Prostate gland (tissue), 2 donors: ENCODE data around the gene C1QTNF1. TPM values are rescaled to one million over a fixed set of nuclear protein-coding genes. Genes with fewer than 3 reads are reported as not detected.

ENCODE experiments used
- DNase-seq: peaks from one replicate; pipeline ENCODE4 v3.0.0-alpha.2; 2019; ENCODE audit warnings: low spot score
- H3K27ac ChIP-seq, 2 donors: fragments of 200-600 bp; sonication (generic); 2 replicates each; pipeline ENCODE4 v1.5.1; 2017 to 2019
- H3K27me3 ChIP-seq: fragments of 200-600 bp; sonication (generic); replicated peaks from 2 replicates; pipeline ENCODE4 v1.5.1; 2019; ENCODE audit not compliant: insufficient read depth
- H3K36me3 ChIP-seq, 2 donors: fragments of 200-600 bp; sonication (generic); 1 replicate in 1 of 2; 2 replicates in 1 of 2; pipeline versions ENCODE4 v1.5.1 to v1.8.1; 2017 to 2019
- H3K4me1 ChIP-seq: fragments of 200-600 bp; sonication (generic); replicated peaks from 2 replicates; pipeline ENCODE4 v1.5.1; 2019
- H3K4me3 ChIP-seq, 2 donors: fragments of 200-600 bp; sonication (generic); 2 replicates each; pipeline ENCODE4 v1.5.1; 2017 to 2019
- H3K9me3 ChIP-seq: fragments of 200-600 bp; sonication (generic); 2 replicates; pipeline ENCODE4 v1.5.1; 2017
- POLR2A ChIP-seq: fragments of 450-650 bp; IDR thresholded peaks from one replicate; pipeline ENCODE4 v1.6.1; 2016; ENCODE audit warnings: antibody characterized with exemption, mild to moderate bottlenecking
- POLR2AphosphoS5 ChIP-seq: sonication (generic); formaldehyde crosslinking; IDR thresholded peaks from one replicate; pipeline ENCODE4 v1.6.1; 2017; ENCODE audit warnings: antibody characterized with exemption
- WGBS: methylation state at CpG from one replicate; pipeline ENCODE4 v1.1.5; 2018; 5-methylcytosine and 5-hydroxymethylcytosine counted together
- intact Hi-C: fragments of 100-400 bp; cut with DNase I; formaldehyde crosslinking; loops from one replicate; pipeline ENCODE4 v1.14.2; 2022
- total RNA-seq, 2 donors: library from RNA; depleted of rRNA; stranded (reverse); fragments of >200 nt; gene quantifications; one replicate each; pipeline ENCODE4 v1.1.0, GENCODE V29; 2016
- TF ChIP-seq, protein P1 (sequence below), 4 experiments: fragments of 200-600 bp in 2 of 4; fragments of 450-650 bp in 2 of 4; sonication (generic) in 2 of 4; IDR thresholded peaks; 1 replicate in 3 of 4; 2 replicates in 1 of 4; pipeline ENCODE4 v1.5.1; 2016 to 2019; ENCODE audit warnings: antibody characterized with exemption in 4 of 4, mild to moderate bottlenecking in 2 of 4, moderate library complexity in 2 of 4

C1QTNF1 gene
- total RNA-seq, 2 donors from 2014 or later = 16.3 to 57.9 TPM

DNA sequence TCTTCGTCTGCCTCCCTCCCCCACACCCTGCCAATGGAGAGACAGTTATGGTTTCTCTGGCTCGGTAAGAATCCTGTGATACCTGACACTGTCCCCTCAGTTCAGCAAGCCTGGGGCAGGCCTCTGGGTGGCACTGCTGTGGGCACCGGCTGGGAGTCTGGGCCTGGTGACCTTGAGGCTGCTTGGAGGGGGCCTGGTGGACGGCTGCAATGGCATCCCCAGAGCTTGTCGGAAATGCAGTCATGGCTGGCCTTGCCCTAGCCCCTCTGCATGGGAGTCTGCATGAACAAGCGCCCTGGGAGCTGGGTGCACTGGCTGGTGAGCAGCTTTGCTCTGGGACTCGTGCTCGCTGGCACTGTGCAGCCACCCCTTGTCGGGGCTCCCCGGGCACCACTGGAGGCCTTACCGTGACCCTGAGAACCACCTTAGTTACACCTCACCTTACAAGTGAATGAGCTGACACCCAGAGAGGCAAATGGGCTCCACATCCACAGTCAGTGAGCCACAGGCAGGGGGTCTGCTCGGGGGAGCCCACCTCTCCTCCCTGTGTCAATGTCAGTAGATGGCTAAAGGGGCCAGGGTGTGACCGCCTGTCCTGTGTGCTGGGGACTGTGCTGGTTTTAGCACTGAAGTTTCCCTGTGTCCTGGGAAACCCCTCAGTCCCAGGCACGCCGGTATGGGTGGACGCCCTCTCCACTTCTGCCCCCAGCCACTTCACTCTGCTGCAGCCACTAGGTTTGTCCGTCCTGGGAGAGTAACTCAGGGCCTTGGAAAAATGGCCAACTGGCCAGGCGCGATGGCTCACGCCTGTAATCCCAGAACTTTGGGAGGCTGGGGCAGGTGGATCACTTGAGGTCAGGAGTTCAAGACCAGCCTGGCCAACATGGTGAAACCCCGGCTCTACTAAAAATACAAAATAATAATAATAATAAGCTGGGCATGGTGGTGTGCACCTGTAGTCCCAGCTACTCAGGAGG lies 45.7 kb upstream of the C1QTNF1 start:
- no peak for DNase-seq
- H3K4me3 ChIP-seq = peak overlapping the region in 1 of 2 donors; percentile 31
- intact Hi-C loops = no loop called here

DNA sequence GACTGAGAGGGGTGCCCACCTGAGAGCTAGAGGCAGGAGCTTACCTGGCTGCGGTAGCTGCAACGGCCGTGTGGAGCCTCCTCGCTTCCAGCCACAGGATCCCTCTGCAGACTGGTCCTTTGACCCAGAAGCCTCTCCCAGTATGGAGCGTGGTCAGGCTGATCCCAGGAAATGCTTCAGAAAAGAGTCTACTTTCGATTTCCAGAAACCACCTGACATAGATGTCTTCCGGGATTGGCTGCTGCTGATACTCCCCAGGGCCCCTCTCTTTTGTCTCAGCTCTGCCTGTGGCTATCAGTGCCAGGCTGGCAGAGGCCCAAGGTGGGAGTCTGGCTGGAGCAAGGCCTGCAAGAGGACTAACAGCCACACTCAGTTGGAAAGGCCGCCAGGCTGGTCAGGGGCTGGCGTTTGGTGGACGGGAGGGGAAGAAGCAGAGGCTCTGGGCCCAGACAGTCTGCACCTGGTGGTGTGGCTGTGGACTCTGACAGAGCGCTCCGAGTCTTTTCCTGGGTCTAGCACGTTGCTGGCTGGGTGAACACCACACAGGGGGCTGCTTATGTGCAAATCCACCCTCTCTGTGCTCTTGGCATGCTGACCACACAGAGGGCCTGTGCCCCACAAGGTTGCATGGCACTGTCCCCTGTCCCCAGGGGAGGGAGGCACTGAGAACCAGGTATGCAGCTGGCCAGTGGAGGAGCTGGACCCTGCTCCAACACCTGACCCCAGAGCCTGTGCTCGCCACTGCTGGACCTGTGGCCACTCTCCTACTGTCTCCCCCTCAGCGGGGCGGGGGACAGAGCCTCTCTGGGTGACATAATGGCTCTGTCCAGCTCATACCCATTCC lies 44.0 kb upstream of the C1QTNF1 start, which contains the start of gene LGALS3BP:
Gene LGALS3BP, minus strand, starts transcription at position 144 of the 844 bp plus-strand sequence. CDS start 2,732 bp downstream, outside the sequence.
- TF ChIP-seq, protein P1, sequence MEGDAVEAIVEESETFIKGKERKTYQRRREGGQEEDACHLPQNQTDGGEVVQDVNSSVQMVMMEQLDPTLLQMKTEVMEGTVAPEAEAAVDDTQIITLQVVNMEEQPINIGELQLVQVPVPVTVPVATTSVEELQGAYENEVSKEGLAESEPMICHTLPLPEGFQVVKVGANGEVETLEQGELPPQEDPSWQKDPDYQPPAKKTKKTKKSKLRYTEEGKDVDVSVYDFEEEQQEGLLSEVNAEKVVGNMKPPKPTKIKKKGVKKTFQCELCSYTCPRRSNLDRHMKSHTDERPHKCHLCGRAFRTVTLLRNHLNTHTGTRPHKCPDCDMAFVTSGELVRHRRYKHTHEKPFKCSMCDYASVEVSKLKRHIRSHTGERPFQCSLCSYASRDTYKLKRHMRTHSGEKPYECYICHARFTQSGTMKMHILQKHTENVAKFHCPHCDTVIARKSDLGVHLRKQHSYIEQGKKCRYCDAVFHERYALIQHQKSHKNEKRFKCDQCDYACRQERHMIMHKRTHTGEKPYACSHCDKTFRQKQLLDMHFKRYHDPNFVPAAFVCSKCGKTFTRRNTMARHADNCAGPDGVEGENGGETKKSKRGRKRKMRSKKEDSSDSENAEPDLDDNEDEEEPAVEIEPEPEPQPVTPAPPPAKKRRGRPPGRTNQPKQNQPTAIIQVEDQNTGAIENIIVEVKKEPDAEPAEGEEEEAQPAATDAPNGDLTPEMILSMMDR (IDR thresholded peaks at IDR 0.05) = no peak
- TF ChIP-seq POLR2AphosphoS5 (peak; percentile 84), POLR2A (peak; percentile 37)
- H3K36me3 ChIP-seq = no peaks in the 10 kb centered on the region
- intact Hi-C loops = no loop called here
- peak; percentile 53 for DNase-seq
- no peaks in the 10 kb centered on the region for H3K9me3 ChIP-seq
- no peaks in the 10 kb centered on the region for H3K27me3 ChIP-seq
- peak within 1 kb of the TSS; percentile 24 to 31 for H3K4me3 ChIP-seq
- H3K4me1 ChIP-seq = peaks cover 33% of the 10 kb centered on the region
- 27% methylated on average over 16 of the region's 16 CpGs for WGBS
- H3K27ac ChIP-seq = peak within 1 kb of the TSS; percentile 71 to 74

More for the DNA sequence above, 45.7 kb upstream of the C1QTNF1 start:
- no peak for TF ChIP-seq POLR2AphosphoS5
- TF ChIP-seq, protein P1 (IDR thresholded peaks at IDR 0.05) = peak in 1 of 4 experiments; percentile 30
- Histone ChIP-seq H3K36me3 (no peaks in the 10 kb centered on the region), H3K27ac (peak overlapping the region; percentile 30 to 76), H3K9me3 (no peaks in the 10 kb centered on the region), H3K27me3 (no peaks in the 10 kb centered on the region), H3K4me1 (peaks cover 41% of the 10 kb centered on the region)
- WGBS = 59% methylated on average over 21 of the region's 21 CpGs

DNA sequence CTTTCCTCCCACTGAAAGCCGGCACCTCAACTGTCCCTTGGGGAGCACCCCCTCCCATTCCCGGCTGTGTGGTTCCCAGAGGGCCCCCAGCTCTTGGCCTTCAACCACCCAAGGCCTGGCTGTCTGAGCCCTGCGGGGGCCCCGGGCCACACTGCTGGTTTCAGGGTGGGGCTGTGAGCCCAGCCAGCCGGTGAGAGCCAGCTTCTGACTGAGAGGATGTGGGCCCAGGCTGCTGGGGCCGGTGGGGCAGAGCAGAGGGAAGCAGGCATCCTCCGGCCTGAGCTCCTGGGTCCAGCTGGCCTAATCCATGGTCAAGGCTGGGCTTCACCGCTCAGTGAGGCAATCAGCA lies 43.4 kb upstream of the C1QTNF1 start:
- WGBS = 79% methylated on average over 7 of the region's 8 CpGs
- Histone ChIP-seq H3K9me3 (no peaks in the 10 kb centered on the region), H3K27me3 (no peaks in the 10 kb centered on the region), H3K4me3 (no peak overlapping the region), H3K36me3 (no peaks in the 10 kb centered on the region), H3K4me1 (peaks cover 33% of the 10 kb centered on the region), H3K27ac (peak overlapping the region in 1 of 2 donors; percentile 74)
- TF ChIP-seq POLR2AphosphoS5 (no peak), POLR2A (no peak)
- TF ChIP-seq, protein P1 (IDR thresholded peaks at IDR 0.05) = no peak
- no peak for DNase-seq
- intact Hi-C loops = no loop called here

- no peak overlapping the region for H3K27ac ChIP-seq
- 83% methylated on average over 16 of the region's 16 CpGs for WGBS
- H3K9me3 ChIP-seq = no peaks in the 10 kb centered on the region
- TF ChIP-seq, protein P1 (IDR thresholded peaks at IDR 0.05) = no peak
- TF ChIP-seq POLR2AphosphoS5 = no peak
- DNase-seq = no peak
- H3K36me3 ChIP-seq = no peaks in the 10 kb centered on the region
- H3K4me1 ChIP-seq = peaks cover 27% of the 10 kb centered on the region
- H3K27me3 ChIP-seq = no peaks in the 10 kb centered on the region
- H3K4me3 ChIP-seq = no peak overlapping the region
- intact Hi-C loops = no loop called here
These were observed 42.7 kb upstream of the C1QTNF1 start for GRCh38 chr17:78981010-78981888.
